A549 (cell line): ENCODE measurements around the gene IL10.

ENCODE experiments used
- CTCF ChIP-seq: fragments of >200 bp; sonication (Bioruptor Twin); formaldehyde crosslinking; IDR thresholded peaks from 3 replicates; pipeline ENCODE4 v1.5.1; 2016
- FOSB ChIP-seq: fragments of 250-450 bp; sonication (Bioruptor Pico); IDR thresholded peaks from 2 replicates; pipeline ENCODE4 v1.5.0; 2020; ENCODE audit warnings: mild to moderate bottlenecking, moderate library complexity
- FOSL2 ChIP-seq, 2 experiments: fragments of 450-650 bp in 1 of 2; fragments of >200 bp in 1 of 2; sonication (Bioruptor Twin) in 1 of 2; formaldehyde crosslinking; IDR thresholded peaks; 2 replicates each; pipeline versions ENCODE4 v1.5.0 to v1.6.1; 2016 to 2020; ENCODE audit warnings: mild to moderate bottlenecking in 1 of 2, moderate library complexity in 1 of 2
- NR3C1 ChIP-seq: fragments of >200 bp; sonication (Bioruptor Twin); formaldehyde crosslinking; IDR thresholded peaks from 3 replicates; pipeline ENCODE4 v1.6.1; 2017
- PBX3 ChIP-seq: IDR thresholded peaks from 2 replicates; pipeline ENCODE4 v1.6.1; 2012
- POLR2AphosphoS2 ChIP-seq: conservative IDR thresholded peaks from 2 replicates; pipeline ENCODE4 v1.6.1; 2012; ENCODE audit warnings: low read length, improper control_type of control experiment, inconsistent platforms
- SMC3 ChIP-seq: fragments of >200 bp; sonication (Bioruptor Twin); formaldehyde crosslinking; IDR thresholded peaks from 3 replicates; pipeline ENCODE4 v1.6.1; 2018; ENCODE audit warnings: inconsistent platforms

- TF ChIP-seq SMC3 (no peak), NR3C1 (no peak), CTCF (no peak), PBX3 (no peak), FOSL2 (IDR thresholded peaks at IDR 0.05) (no peak), FOSL2 (CRISPR knock-in tag; IDR thresholded peaks at IDR 0.05) (no peak), POLR2AphosphoS2 (no peak), FOSB (CRISPR knock-in tag) (no peak)
Measured at GRCh38 chr1:206757524-206758266, 14.6 kb downstream of the IL10 start.
